Erythroblast (primary cell): ENCODE results near the gene LCORL.
"Not testable (repeated sequence)": the region's sequence is repeated elsewhere in the genome, so short reads cannot be mapped to it uniquely, and the experiment has no call there.

Source experiments
- DNase-seq, 2 experiments: peaks; one replicate each; lab custom pipeline; 2025; lab: John Stamatoyannopoulos, UW
- GATA1 ChIP-seq: IDR thresholded peaks from 2 replicates; pipeline ENCODE4 v1.6.1; 2011; ENCODE audit warnings: low read depth, mild to moderate bottlenecking, control low read depth, low read length, moderate library complexity
- POLR2A ChIP-seq: IDR thresholded peaks from 2 replicates; pipeline ENCODE4 v1.6.1; 2011; ENCODE audit warnings: mild to moderate bottlenecking, low read length

Gene LCORL

DNA sequence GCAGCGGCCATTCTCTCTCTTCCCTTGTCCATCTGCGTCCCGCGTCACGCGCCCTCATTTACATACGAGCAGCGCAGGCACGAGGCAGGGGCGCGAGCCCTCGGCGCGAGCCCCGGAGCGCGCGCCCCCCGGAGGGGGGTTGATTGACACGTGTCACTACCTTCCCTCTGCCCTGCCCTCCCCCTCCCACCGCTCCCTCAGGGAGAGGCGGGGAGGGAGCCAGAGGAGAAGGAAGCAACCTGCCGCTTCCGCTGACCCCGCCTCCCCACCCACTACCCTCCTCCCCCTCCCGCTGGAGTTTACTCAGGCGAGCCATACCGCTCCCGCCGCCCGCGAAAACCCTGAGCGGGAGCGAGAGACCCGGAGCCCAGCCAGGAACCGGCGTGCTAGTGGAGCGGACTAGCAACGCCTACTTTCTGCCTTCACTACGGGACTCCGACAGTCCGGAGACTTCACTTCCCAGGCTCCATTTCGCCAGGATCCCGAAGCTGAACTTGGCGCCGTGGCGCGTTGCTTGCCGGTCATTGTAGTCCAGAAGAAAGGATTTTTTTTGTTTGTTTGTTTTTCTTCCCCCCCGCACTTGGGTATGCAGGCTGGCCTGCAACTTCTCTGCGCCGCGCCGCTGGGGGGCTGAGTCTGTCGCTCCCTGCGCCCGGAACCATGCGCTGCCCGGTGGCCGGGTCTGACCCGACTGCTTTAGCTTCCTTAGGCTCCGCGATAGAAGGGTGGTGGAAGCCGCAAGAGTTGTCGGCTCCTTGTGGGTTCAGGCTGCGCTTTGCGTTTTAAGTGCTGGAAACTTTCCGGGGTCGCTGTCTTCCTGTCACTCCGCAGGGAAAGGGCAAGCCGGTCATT, at the start of gene LCORL:
TSS of gene LCORL (minus strand) at position 36 of the 852 bp plus-strand sequence. CDS start at position 32, 4 bp downstream.
- peak; percentile 22 for TF ChIP-seq POLR2A
- no peak for TF ChIP-seq GATA1
- DNase-seq = peak; percentile 96 to 97

GRCh38 chr4:18069810-18070209, 48.3 kb upstream of the LCORL start:
- no peak for DNase-seq
- TF ChIP-seq POLR2A (no peak), GATA1 (no peak)

- DNase-seq = no peak
- TF ChIP-seq GATA1 (no peak), POLR2A (no peak)
Measured at GRCh38 chr4:18067031-18067430, 45.5 kb upstream of the LCORL start.

DNA sequence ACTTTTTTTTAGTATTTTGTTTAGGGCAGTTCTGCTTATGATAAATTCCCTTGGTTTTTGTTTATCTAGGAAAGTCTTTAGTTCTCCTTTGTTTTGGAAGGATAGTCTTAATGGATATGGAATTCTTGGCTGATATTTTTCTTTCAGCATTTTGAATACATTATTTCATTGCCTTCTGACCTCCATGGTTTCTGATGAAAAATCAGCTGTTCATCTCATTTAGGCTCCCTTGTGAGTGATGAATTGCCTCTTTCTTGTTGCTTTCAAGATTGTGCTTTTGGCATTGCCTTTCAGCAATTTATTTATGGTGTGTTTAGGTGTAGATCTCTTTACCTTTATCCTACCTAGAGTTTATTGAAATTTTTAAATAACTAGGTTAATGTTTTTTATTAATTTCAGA, 41.5 kb upstream of the LCORL start:
- TF ChIP-seq POLR2A = no peak
- no peak for TF ChIP-seq GATA1
- DNase-seq = no peak

DNA sequence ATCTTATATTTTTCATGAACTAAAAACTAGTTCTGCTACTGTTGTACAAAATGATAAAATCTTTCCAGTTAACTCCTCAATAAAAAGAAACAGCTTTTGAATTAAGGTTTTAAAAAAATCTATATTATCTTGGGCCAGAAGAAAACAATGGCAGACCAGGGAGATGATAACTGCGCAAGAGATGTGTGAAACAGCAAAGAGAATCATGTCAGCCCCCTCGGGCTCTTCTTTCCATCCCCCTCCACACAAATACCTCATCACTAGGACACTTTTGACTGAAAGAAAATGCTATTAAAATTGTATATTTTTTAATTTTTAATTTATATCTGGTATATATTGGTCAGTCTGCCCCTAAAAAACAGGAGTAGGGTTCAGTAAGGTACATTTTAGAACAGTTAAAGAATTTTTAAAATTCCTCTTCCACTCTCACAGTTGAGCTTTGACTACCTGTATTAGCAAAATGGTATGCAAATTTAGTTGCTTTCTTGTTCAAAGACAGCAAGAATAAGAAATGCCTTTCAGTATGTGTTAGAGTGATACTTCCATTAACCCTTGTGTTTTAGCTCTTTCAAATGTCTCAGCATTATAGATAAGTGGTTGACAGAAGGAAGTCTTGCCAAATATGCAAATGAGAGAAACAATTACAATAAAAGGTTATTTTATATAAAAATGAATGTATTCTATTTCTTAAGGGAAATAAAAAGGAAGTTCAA, 36.4 kb upstream of the LCORL start:
- TF ChIP-seq GATA1 (no peak), POLR2A (no peak)
- no peak for DNase-seq

- no peak for DNase-seq
- no peak for TF ChIP-seq GATA1
- no peak for TF ChIP-seq POLR2A
Measured at GRCh38 chr4:18056030-18056429, 34.5 kb upstream of the LCORL start.

DNA sequence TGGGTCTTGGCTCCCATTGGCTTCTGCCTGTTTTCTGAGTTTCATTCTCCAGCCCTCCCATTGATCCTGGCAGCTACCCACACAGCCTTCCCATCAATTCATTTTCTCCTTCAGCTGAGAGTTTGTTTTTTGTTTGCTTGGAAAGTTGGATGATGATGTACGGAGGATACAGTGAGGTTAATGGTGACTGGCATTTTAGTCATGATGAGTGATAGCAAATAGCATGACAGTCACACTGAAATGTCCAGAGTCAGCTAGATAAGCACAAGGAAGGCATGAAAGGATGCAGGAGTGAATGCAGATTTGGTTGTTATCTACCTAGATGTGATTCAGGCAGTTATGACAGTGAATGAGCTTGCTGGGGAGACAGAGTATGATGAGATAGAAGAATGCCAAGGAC, 30.6 kb upstream of the LCORL start:
- TF ChIP-seq GATA1 (no peak), POLR2A (no peak)
- no peak for DNase-seq

- TF ChIP-seq POLR2A = no peak
- no peak for TF ChIP-seq GATA1
- DNase-seq = no peak
Measured at GRCh38 chr4:18051281-18051680, 29.7 kb upstream of the LCORL start.

GRCh38 chr4:18050448-18050847, 28.9 kb upstream of the LCORL start:
- DNase-seq = no peak
- TF ChIP-seq POLR2A (no peak), GATA1 (no peak)

DNA sequence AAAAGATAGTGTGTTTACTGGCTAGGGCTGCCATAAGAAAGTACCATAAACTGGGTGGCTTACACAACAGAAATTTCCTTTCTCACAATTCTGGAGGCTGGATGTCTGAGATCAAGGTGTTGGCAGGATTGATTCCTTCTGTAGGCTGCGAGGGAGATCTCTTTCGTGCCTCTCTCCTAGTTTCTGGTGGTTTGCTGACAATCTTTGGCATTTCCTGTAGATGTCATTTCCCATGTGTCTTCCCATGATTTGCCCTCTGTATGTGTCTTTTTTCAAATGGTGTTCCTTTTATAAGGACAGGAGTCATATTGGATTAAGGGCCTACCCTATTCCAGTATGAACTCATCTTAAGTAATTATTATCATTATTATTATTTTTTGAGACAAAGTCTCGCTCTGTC, 27.9 kb upstream of the LCORL start:
- DNase-seq = no peak
- TF ChIP-seq GATA1 (no peak), POLR2A (no peak)

GRCh38 chr4:18042754-18043153, 21.2 kb upstream of the LCORL start:
- TF ChIP-seq GATA1 (no peak), POLR2A (no peak)
- no peak for DNase-seq

GRCh38 chr4:18042012-18042411, 20.5 kb upstream of the LCORL start:
- no peak for TF ChIP-seq POLR2A
- no peak for TF ChIP-seq GATA1
- DNase-seq = no peak

GRCh38 chr4:18041114-18041513, 19.6 kb upstream of the LCORL start:
- TF ChIP-seq GATA1 (no peak), POLR2A (no peak)
- no peak for DNase-seq

- no peak for DNase-seq
Measured at GRCh38 chr4:18039113-18039512, 17.6 kb upstream of the LCORL start.

GRCh38 chr4:18036369-18036768, 14.8 kb upstream of the LCORL start:
- not testable (repeated sequence) for DNase-seq

More at GRCh38 chr4:18039113-18039512, 17.6 kb upstream of the LCORL start:
- TF ChIP-seq POLR2A = no peak
- no peak for TF ChIP-seq GATA1
